ENCODE results near the gene ESYT3.

Gene ESYT3

GRCh38 chr3:138463724-138464490, 29.5 kb downstream of the ESYT3 start:
- H3K9me3 ChIP-seq (ENCODE audit: low read length) = no peaks in the 10 kb centered on the region
- no peak overlapping the region for H2AFZ ChIP-seq (ENCODE audit: low read depth, low read length)
- no peaks in the 10 kb centered on the region for H3K36me3 ChIP-seq (ENCODE audit: insufficient read depth, low read length)
- H3K4me3 ChIP-seq (ENCODE audit: low read length) = no peak overlapping the region
- peaks cover 2% of the 10 kb centered on the region for H3K27me3 ChIP-seq (ENCODE audit: insufficient read depth, low read length)
- H3K4me1 ChIP-seq (ENCODE audit: insufficient read depth, low read length) = no peaks in the 10 kb centered on the region

- Histone ChIP-seq H3K36me3 (ENCODE audit: insufficient read depth, low read length) (no peaks in the 10 kb centered on the region), H3K4me1 (ENCODE audit: insufficient read depth, low read length) (no peaks in the 10 kb centered on the region), H3K9me3 (ENCODE audit: low read length) (no peaks in the 10 kb centered on the region), H3K4me3 (ENCODE audit: low read length) (no peak overlapping the region), H2AFZ (ENCODE audit: low read depth, low read length) (no peak overlapping the region), H3K27me3 (ENCODE audit: insufficient read depth, low read length) (peaks cover 2% of the 10 kb centered on the region)
Observed at GRCh38 chr3:138464491-138464860, 30.1 kb downstream of the ESYT3 start.

DNA sequence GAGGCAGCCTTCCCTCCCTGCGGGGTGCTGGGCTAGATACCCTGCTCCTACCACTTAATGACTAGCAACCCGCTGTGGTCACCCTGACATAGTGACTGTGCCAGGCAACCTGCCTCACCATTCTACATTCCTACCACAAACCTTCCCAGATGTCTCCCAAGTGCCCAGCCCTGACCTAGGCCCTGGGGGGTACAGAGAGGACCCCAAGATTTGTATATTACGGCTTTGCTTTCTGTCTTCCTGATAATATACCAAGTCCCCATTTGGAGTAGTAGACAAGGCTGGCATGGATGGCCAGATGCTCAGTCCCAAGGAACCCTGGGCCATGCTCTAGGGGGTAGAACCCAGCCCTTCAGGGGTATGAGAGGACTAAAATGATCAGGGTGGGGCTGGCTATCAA, 31.0 kb downstream of the ESYT3 start:
- no peaks in the 10 kb centered on the region for H3K9me3 ChIP-seq (ENCODE audit: low read length)
- no peaks in the 10 kb centered on the region for H3K36me3 ChIP-seq (ENCODE audit: insufficient read depth, low read length)
- H3K27me3 ChIP-seq (ENCODE audit: insufficient read depth, low read length) = peaks cover 3% of the 10 kb centered on the region
- H3K4me1 ChIP-seq (ENCODE audit: insufficient read depth, low read length) = no peaks in the 10 kb centered on the region
- no peak overlapping the region for H3K4me3 ChIP-seq (ENCODE audit: low read length)
- no peak overlapping the region for H2AFZ ChIP-seq (ENCODE audit: low read depth, low read length)

- H3K4me3 ChIP-seq (ENCODE audit: low read length) = no peak overlapping the region
- no peaks in the 10 kb centered on the region for H3K9me3 ChIP-seq (ENCODE audit: low read length)
- no peaks in the 10 kb centered on the region for H3K4me1 ChIP-seq (ENCODE audit: insufficient read depth, low read length)
- no peak overlapping the region for H2AFZ ChIP-seq (ENCODE audit: low read depth, low read length)
- peaks cover 4% of the 10 kb centered on the region for H3K27me3 ChIP-seq (ENCODE audit: insufficient read depth, low read length)
- H3K36me3 ChIP-seq (ENCODE audit: insufficient read depth, low read length) = no peaks in the 10 kb centered on the region
Observed at GRCh38 chr3:138465925-138466324, 31.5 kb downstream of the ESYT3 start.

DNA sequence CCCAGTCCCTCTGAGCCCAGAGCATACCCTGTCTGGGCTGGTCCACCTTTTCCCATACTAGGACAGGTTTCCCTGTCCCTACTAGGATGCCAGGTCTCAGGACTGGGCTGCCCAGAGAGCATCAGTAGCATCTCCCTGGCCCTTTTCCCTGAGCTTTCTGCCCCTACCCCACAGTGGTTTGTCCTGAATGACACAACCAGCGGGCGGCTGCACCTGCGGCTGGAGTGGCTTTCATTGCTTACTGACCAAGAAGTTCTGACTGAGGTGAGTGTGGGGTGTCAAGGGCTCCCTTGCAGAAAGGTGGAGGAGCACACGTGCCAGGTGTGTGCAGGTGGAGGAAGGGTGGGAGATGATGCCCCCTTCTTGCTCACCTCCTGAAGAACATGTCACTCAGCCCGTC, 33.5 kb downstream of the ESYT3 start:
- Histone ChIP-seq H3K36me3 (ENCODE audit: insufficient read depth, low read length) (no peaks in the 10 kb centered on the region), H3K4me1 (ENCODE audit: insufficient read depth, low read length) (no peaks in the 10 kb centered on the region), H3K27me3 (ENCODE audit: insufficient read depth, low read length) (peaks cover 4% of the 10 kb centered on the region), H3K4me3 (ENCODE audit: low read length) (no peak overlapping the region), H3K9me3 (ENCODE audit: low read length) (no peaks in the 10 kb centered on the region), H2AFZ (ENCODE audit: low read depth, low read length) (no peak overlapping the region)

- H3K36me3 ChIP-seq (ENCODE audit: insufficient read depth, low read length) = no peaks in the 10 kb centered on the region
- H3K4me1 ChIP-seq (ENCODE audit: insufficient read depth, low read length) = no peaks in the 10 kb centered on the region
- H3K9me3 ChIP-seq (ENCODE audit: low read length) = no peaks in the 10 kb centered on the region
- no peak overlapping the region for H2AFZ ChIP-seq (ENCODE audit: low read depth, low read length)
- peaks cover 4% of the 10 kb centered on the region for H3K27me3 ChIP-seq (ENCODE audit: insufficient read depth, low read length)
- H3K4me3 ChIP-seq (ENCODE audit: low read length) = no peak overlapping the region
Observed at GRCh38 chr3:138468451-138468850, 34.0 kb downstream of the ESYT3 start.

- no peak overlapping the region for H3K4me3 ChIP-seq (ENCODE audit: low read length)
- H3K4me1 ChIP-seq (ENCODE audit: insufficient read depth, low read length) = no peaks in the 10 kb centered on the region
- peaks cover 4% of the 10 kb centered on the region for H3K27me3 ChIP-seq (ENCODE audit: insufficient read depth, low read length)
Observed at GRCh38 chr3:138468886-138469285, 34.5 kb downstream of the ESYT3 start.

DNA sequence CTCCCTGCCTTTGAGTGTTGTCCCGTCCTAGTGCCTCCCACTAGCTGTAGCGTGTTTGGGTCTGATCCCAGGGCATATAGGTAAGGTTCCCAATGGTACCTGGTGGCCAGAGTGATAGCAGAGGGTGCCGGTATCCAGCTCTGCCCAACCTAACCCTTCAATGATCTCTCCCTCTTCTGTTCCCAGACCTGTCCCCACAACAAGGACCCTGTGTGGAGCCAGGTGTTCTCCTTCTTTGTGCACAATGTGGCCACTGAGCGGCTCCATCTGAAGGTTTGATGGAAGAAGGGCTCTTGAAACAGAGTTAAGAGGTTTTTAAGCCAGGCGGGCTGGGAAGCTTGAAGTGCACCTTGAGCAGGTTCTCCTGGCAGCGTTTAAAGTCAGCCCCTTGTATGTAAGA, 35.5 kb downstream of the ESYT3 start:
- Histone ChIP-seq H3K36me3 (ENCODE audit: insufficient read depth, low read length) (no peaks in the 10 kb centered on the region), H2AFZ (ENCODE audit: low read depth, low read length) (no peak overlapping the region), H3K9me3 (ENCODE audit: low read length) (no peaks in the 10 kb centered on the region), H3K4me3 (ENCODE audit: low read length) (no peak overlapping the region), H3K4me1 (ENCODE audit: insufficient read depth, low read length) (no peaks in the 10 kb centered on the region), H3K27me3 (ENCODE audit: insufficient read depth, low read length) (peaks cover 4% of the 10 kb centered on the region)

More at GRCh38 chr3:138468886-138469285, 34.5 kb downstream of the ESYT3 start:
- H3K9me3 ChIP-seq (ENCODE audit: low read length) = no peaks in the 10 kb centered on the region
- no peaks in the 10 kb centered on the region for H3K36me3 ChIP-seq (ENCODE audit: insufficient read depth, low read length)
- no peak overlapping the region for H2AFZ ChIP-seq (ENCODE audit: low read depth, low read length)

DNA sequence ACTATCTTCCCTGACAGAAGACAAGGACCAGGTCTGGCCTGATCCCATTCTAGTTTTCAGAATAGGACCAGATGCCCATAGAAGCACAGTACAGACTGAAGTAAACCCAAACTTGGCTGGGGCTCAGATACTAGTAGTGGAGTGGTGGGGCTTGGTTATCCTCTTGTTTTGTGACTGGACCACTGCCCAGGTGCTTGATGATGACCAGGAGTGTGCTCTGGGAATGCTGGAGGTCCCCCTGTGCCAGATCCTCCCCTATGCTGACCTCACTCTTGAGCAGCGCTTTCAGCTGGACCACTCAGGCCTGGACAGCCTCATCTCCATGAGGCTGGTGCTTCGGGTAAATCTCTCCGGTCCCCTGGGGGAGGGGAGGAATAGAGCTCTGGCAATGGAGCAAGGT, 36.3 kb downstream of the ESYT3 start:
- Histone ChIP-seq H3K9me3 (ENCODE audit: low read length) (no peaks in the 10 kb centered on the region), H3K27me3 (ENCODE audit: insufficient read depth, low read length) (peaks cover 4% of the 10 kb centered on the region), H3K4me3 (ENCODE audit: low read length) (no peak overlapping the region), H3K36me3 (ENCODE audit: insufficient read depth, low read length) (no peaks in the 10 kb centered on the region), H2AFZ (ENCODE audit: low read depth, low read length) (no peak overlapping the region), H3K4me1 (ENCODE audit: insufficient read depth, low read length) (no peaks in the 10 kb centered on the region)

- Histone ChIP-seq H3K4me1 (ENCODE audit: insufficient read depth, low read length) (no peaks in the 10 kb centered on the region), H2AFZ (ENCODE audit: low read depth, low read length) (no peak overlapping the region), H3K27me3 (ENCODE audit: insufficient read depth, low read length) (peaks cover 4% of the 10 kb centered on the region), H3K4me3 (ENCODE audit: low read length) (no peak overlapping the region), H3K36me3 (ENCODE audit: insufficient read depth, low read length) (no peaks in the 10 kb centered on the region), H3K9me3 (ENCODE audit: low read length) (no peaks in the 10 kb centered on the region)
Observed at GRCh38 chr3:138471481-138471880, 37.1 kb downstream of the ESYT3 start.

DNA sequence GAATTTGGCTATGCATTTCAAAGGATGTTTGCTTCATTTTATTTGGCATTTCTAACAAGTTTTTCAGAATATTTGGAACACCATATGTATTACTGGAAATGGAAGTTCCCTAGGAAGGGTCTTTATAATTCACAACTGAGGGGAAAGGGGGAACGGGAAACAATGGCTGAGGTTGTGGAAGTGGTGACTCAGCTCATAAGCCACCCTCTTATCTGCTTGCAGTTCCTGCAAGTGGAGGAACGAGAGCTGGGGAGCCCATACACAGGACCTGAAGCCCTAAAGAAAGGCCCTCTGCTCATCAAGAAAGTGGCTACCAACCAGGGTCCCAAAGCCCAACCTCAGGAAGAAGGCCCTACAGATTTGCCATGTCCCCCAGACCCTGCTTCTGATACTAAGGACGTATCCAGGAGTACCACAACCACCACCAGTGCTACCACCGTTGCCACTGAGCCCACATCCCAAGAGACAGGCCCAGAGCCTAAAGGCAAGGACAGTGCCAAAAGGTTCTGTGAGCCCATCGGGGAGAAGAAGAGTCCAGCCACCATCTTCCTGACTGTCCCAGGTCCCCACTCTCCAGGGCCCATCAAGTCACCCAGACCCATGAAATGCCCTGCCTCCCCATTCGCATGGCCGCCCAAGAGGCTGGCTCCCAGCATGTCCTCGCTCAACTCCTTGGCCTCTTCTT, 37.9 kb downstream of the ESYT3 start:
- no peaks in the 10 kb centered on the region for H3K36me3 ChIP-seq (ENCODE audit: insufficient read depth, low read length)
- no peaks in the 10 kb centered on the region for H3K9me3 ChIP-seq (ENCODE audit: low read length)
- H3K4me3 ChIP-seq (ENCODE audit: low read length) = no peak overlapping the region
- H2AFZ ChIP-seq (ENCODE audit: low read depth, low read length) = no peak overlapping the region
- H3K27me3 ChIP-seq (ENCODE audit: insufficient read depth, low read length) = peaks cover 4% of the 10 kb centered on the region
- no peaks in the 10 kb centered on the region for H3K4me1 ChIP-seq (ENCODE audit: insufficient read depth, low read length)

DNA sequence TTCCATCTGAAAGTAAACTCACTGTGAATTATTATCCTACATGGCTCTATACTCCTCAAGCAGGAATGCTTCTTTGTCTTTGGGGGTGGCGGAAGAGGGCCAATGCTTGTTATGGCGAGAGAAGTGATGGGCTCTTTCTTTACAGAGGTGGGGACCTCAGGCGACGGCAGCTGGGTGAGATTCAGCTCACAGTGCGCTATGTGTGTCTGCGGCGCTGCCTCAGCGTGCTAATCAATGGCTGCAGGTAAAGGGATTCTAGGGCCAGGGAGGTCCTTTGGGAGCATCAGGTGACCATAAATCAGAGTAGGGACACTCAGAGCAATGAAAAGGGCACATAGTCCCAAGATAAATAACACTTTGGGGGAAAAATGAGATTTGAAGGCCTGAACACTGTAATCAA, 39.0 kb downstream of the ESYT3 start:
- peaks cover 3% of the 10 kb centered on the region for H3K27me3 ChIP-seq (ENCODE audit: insufficient read depth, low read length)
- H2AFZ ChIP-seq (ENCODE audit: low read depth, low read length) = no peak overlapping the region
- H3K36me3 ChIP-seq (ENCODE audit: insufficient read depth, low read length) = no peaks in the 10 kb centered on the region
- no peaks in the 10 kb centered on the region for H3K9me3 ChIP-seq (ENCODE audit: low read length)
- H3K4me3 ChIP-seq (ENCODE audit: low read length) = no peak overlapping the region
- no peaks in the 10 kb centered on the region for H3K4me1 ChIP-seq (ENCODE audit: insufficient read depth, low read length)

GRCh38 chr3:138474163-138474562, 39.7 kb downstream of the ESYT3 start:
- H3K27me3 ChIP-seq (ENCODE audit: insufficient read depth, low read length) = peaks cover 2% of the 10 kb centered on the region
- H3K9me3 ChIP-seq (ENCODE audit: low read length) = no peaks in the 10 kb centered on the region
- no peak overlapping the region for H2AFZ ChIP-seq (ENCODE audit: low read depth, low read length)
- H3K36me3 ChIP-seq (ENCODE audit: insufficient read depth, low read length) = no peaks in the 10 kb centered on the region
- no peak overlapping the region for H3K4me3 ChIP-seq (ENCODE audit: low read length)
- H3K4me1 ChIP-seq (ENCODE audit: insufficient read depth, low read length) = no peaks in the 10 kb centered on the region

Measured in neuron (in vitro differentiated cells).